ENCODE measurements around the gene TRIM7. TPM values are rescaled to one million over a fixed set of nuclear protein-coding genes. Genes with fewer than 3 reads are reported as not detected.
A peak's percentile ranks its signal among the peaks of the same experiment; 100 is the strongest.
"Not testable (repeated sequence)": the region's sequence is repeated elsewhere in the genome, so short reads cannot be mapped to it uniquely, and the experiment has no call there.

Gene TRIM7
- total RNA-seq, 1 donor: 1.9 TPM

DNA sequence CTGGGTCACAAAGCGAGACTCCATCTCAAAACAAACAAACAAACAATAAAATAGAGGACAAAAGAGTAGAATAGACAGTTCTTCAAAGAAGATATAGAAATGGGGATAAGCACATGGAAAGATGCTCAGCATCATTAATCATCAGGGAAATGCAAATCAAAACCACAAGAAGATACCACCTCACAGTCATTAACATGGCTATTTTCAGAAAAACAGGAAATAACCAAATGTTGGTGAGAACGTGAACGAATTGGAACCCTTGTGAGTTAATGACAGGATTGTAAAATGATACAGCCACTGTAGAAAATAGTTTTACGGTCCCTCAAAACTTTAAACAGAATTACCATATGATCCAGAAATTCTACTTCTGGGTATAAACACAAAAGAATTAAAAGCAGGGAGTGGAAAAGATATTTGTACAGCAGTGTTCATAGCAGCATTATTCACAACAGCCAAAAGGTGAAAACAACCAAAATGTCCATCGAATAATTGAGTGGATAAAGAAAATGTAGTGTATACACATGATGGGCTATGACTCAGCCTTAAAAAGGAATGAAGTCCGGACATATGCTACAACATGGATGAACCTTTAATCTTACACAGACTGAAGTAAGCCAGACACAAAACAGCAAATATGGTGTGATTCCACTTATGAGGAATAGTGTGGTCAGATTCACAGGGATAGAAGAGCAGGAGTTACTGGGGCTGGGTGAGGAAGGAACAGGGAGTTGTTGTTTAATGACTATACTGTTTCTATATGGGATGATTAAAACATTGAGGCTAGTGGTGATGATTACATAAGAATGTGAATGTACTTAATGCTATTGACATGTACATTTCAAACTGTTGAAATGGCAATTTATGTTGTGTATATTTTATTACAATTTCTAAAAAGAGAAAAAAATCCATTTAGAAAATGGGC, 37.9 kb downstream of the TRIM7 start:
- Histone ChIP-seq H3K27me3 (ENCODE audit: insufficient read depth, low read length) (peaks cover 82% of the 10 kb centered on the region), H3K4me3 (ENCODE audit: low read length) (no peak overlapping the region)

GRCh38 chr5:181164076-181164952, 40.7 kb downstream of the TRIM7 start:
- Histone ChIP-seq H3K4me3 (ENCODE audit: low read length) (no peak overlapping the region), H3K4me1 (ENCODE audit: insufficient read depth, low read length) (peaks cover 20% of the 10 kb centered on the region), H3K9me3 (ENCODE audit: low read depth, low read length) (no peaks in the 10 kb centered on the region), H3K27me3 (ENCODE audit: insufficient read depth, low read length) (peaks cover 55% of the 10 kb centered on the region)

More for the DNA sequence above, 37.9 kb downstream of the TRIM7 start:
- H3K9me3 ChIP-seq (ENCODE audit: low read depth, low read length): no peaks in the 10 kb centered on the region
- H3K4me1 ChIP-seq (ENCODE audit: insufficient read depth, low read length): peaks cover 10% of the 10 kb centered on the region

- H3K4me1 ChIP-seq (ENCODE audit: insufficient read depth, low read length): peaks cover 21% of the 10 kb centered on the region
- H3K27me3 ChIP-seq (ENCODE audit: insufficient read depth, low read length): peaks cover 47% of the 10 kb centered on the region
- no peaks in the 10 kb centered on the region for H3K9me3 ChIP-seq (ENCODE audit: low read depth, low read length)
- no peak overlapping the region for H3K4me3 ChIP-seq (ENCODE audit: low read length)
Measured at GRCh38 chr5:181163487-181164075, 41.4 kb downstream of the TRIM7 start.

DNA sequence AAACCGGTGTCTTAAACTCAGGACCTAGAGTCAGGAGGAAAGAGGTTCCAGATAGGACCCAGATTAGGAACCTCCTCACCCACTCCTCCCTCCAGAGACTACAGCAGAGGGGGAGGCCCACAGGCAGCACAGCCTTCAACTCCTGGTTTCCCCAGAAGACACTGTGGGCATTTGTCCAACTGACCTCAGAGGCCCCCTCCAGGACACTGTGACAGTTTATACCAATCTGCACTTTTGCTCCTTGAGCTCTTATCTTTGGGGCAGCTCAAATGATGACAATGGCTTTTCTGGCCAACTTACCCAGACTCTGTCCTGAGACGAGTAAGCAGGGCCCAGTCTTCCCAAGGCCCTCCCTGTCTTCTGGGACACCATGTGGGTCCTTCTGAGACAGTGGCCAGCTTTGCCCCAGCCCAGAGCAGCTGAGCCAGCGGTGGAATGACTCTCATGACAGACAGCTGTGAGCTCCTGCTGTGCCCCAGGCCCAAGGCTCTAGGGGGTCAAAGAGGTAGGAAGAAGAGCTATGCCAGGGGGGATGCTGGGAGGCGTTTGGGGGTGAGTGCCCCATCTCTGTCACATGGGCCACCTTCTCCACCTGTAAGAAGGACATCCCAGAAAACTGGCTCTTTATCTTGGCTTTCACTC, 43.3 kb downstream of the TRIM7 start:
- peaks cover 21% of the 10 kb centered on the region for H3K4me1 ChIP-seq (ENCODE audit: insufficient read depth, low read length)
- H3K4me3 ChIP-seq (ENCODE audit: low read length): no peak overlapping the region
- peaks cover 28% of the 10 kb centered on the region for H3K27me3 ChIP-seq (ENCODE audit: insufficient read depth, low read length)
- H3K9me3 ChIP-seq (ENCODE audit: low read depth, low read length): no peaks in the 10 kb centered on the region

DNA sequence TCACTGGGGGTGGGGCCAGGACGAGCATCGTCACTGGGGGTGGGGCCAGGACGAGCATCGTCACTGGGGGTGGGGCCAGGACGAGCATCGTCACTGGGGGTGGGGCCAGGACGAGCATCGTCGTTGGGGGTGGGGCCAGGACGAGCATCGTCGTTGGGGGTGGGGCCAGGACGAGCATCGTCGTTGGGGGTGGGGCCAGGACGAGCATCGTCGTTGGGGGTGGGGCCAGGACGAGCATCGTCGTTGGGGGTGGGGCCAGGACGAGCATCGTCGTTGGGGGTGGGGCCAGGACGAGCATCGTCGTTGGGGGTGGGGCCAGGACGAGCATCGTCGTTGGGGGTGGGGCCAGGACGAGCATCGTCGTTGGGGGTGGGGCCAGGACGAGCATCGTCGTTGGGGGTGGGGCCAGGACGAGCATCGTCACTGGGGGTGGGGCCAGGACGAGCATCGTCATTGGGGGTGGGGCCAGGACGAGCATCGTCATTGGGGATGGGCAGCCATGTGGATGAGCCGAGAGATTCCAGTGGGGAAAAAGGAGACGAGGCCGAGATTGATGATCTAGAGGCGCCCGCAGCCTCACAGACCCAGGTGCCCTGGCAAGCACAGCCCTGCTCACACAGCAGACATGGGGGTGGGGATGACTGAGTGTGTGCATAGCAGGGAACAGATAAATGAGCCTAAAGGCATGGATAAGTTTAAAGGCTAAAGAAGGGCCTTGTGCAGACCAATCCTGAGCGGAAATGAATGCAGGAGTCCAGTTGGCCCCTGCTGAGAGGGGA, 44.1 kb downstream of the TRIM7 start:
- peaks cover 21% of the 10 kb centered on the region for H3K4me1 ChIP-seq (ENCODE audit: insufficient read depth, low read length)
- not testable (repeated sequence) for H3K4me3 ChIP-seq (ENCODE audit: low read length); H3K9me3 ChIP-seq (ENCODE audit: low read depth, low read length)
- H3K27me3 ChIP-seq (ENCODE audit: insufficient read depth, low read length): peaks cover 21% of the 10 kb centered on the region

GRCh38 chr5:181160152-181160754, 44.7 kb downstream of the TRIM7 start:
- no peaks in the 10 kb centered on the region for H3K9me3 ChIP-seq (ENCODE audit: low read depth, low read length)
- H3K4me1 ChIP-seq (ENCODE audit: insufficient read depth, low read length): peaks cover 21% of the 10 kb centered on the region
- H3K4me3 ChIP-seq (ENCODE audit: low read length): peak overlapping the region; percentile 31
- peaks cover 14% of the 10 kb centered on the region for H3K27me3 ChIP-seq (ENCODE audit: insufficient read depth, low read length)

DNA sequence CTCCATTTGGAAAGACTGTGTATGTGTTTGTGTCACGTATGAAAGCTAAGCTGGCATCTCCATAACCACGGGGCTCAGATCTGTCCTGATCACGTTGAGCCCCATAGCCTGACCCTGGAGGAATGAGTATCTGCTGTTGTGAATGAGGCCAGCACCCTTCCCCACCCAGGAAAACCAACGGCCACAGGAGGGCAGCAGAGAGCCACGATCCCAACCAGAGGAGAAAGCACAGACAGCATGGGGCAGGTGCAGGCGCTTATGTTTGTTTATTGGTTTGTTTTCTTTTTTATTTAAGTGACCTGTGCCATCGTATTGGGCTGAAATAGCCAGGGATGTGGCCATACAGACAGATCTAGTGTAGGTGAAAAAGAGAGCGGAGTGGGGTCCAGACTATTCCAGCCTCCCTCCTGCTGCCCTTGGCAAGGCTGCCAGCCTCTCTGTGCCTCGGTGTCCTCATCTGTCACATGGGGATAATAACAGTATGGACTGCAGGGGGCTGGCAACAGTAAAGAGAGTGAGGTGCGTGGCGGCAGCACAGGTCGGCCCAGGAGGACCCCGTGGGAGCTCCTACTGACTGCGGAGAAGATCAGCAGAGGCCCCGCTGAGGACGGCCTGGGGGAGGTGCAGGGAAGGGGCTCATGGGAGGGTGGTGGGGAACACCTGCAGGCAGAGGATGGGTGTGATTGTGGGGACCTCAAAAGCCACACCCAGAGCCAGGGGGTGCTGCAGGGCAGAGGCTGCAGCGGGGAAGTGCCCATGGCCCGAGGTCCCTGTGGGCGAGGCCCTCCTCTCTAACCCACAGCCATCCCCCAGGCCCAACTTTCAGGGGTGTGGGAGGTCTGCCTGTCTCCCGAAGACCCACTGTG, 45.5 kb downstream of the TRIM7 start:
- H3K4me3 ChIP-seq (ENCODE audit: low read length): no peak overlapping the region
- peaks cover 21% of the 10 kb centered on the region for H3K4me1 ChIP-seq (ENCODE audit: insufficient read depth, low read length)
- H3K27me3 ChIP-seq (ENCODE audit: insufficient read depth, low read length): peaks cover 9% of the 10 kb centered on the region
- H3K9me3 ChIP-seq (ENCODE audit: low read depth, low read length): no peaks in the 10 kb centered on the region

GRCh38 chr5:181158869-181159268, 46.1 kb downstream of the TRIM7 start:
- no peaks in the 10 kb centered on the region for H3K9me3 ChIP-seq (ENCODE audit: low read depth, low read length)
- no peak overlapping the region for H3K4me3 ChIP-seq (ENCODE audit: low read length)
- peaks cover 5% of the 10 kb centered on the region for H3K27me3 ChIP-seq (ENCODE audit: insufficient read depth, low read length)
- peaks cover 21% of the 10 kb centered on the region for H3K4me1 ChIP-seq (ENCODE audit: insufficient read depth, low read length)

DNA sequence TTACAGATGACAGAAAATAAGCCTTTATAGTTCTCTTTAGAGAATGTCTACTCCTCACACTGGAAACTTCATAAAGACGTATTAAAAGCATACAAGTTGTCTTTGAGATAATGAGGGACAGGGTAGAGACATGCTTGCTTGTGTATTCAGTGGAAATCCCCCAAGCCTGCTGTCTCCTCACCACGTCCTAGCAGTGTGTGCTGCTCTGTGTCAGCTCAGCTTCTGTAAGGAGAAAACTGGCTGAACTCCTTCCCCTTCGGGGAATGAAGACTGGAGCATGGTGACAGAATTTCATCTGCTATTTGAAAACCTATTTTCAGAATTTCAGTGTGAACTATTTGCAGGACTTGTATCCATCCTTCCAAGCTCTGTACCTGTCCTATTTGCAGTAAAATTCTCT, 48.2 kb downstream of the TRIM7 start:
- Histone ChIP-seq H3K27me3 (ENCODE audit: insufficient read depth, low read length) (no peaks in the 10 kb centered on the region), H3K4me1 (ENCODE audit: insufficient read depth, low read length) (peaks cover 17% of the 10 kb centered on the region), H3K9me3 (ENCODE audit: low read depth, low read length) (no peaks in the 10 kb centered on the region), H3K4me3 (ENCODE audit: low read length) (no peak overlapping the region)

- no peak overlapping the region for H3K4me3 ChIP-seq (ENCODE audit: low read length)
- no peaks in the 10 kb centered on the region for H3K9me3 ChIP-seq (ENCODE audit: low read depth, low read length)
- H3K4me1 ChIP-seq (ENCODE audit: insufficient read depth, low read length): no peaks in the 10 kb centered on the region
- H3K27me3 ChIP-seq (ENCODE audit: insufficient read depth, low read length): no peaks in the 10 kb centered on the region
Measured at GRCh38 chr5:181153814-181154213, 51.2 kb downstream of the TRIM7 start.

- H3K4me1 ChIP-seq (ENCODE audit: insufficient read depth, low read length): no peaks in the 10 kb centered on the region
- no peaks in the 10 kb centered on the region for H3K27me3 ChIP-seq (ENCODE audit: insufficient read depth, low read length)
Measured at GRCh38 chr5:181152406-181152805, 52.6 kb downstream of the TRIM7 start.

GRCh38 chr5:181151146-181151545, 53.9 kb downstream of the TRIM7 start:
- Histone ChIP-seq H3K27me3 (ENCODE audit: insufficient read depth, low read length) (no peaks in the 10 kb centered on the region), H3K4me3 (ENCODE audit: low read length) (no peak overlapping the region), H3K4me1 (ENCODE audit: insufficient read depth, low read length) (no peaks in the 10 kb centered on the region), H3K9me3 (ENCODE audit: low read depth, low read length) (no peaks in the 10 kb centered on the region)

More at GRCh38 chr5:181152406-181152805, 52.6 kb downstream of the TRIM7 start:
- Histone ChIP-seq H3K4me3 (ENCODE audit: low read length) (no peak overlapping the region), H3K9me3 (ENCODE audit: low read depth, low read length) (no peaks in the 10 kb centered on the region)
